ENCODE results near the gene MYO7A. TPM values are rescaled to one million over a fixed set of nuclear protein-coding genes. Genes with fewer than 3 reads are reported as not detected.

Gene MYO7A
- total and polyA plus RNA-seq, 5 donors = 2.4 to 8.6 (median 6.5) TPM

GRCh38 chr11:77244277-77245027 lies 116.4 kb downstream of the MYO7A start:
- Histone ChIP-seq H3K4me1 (ENCODE audit: control insufficient read depth, insufficient read depth, low read length) (no peaks in the 10 kb centered on the region), H3K9me3 (ENCODE audit: control insufficient read depth, low read length) (no peaks in the 10 kb centered on the region), H3K4me3 (ENCODE audit: low read length) (no peak overlapping the region), H3K27ac (ENCODE audit: low read length) (no peak overlapping the region), H3K27me3 (ENCODE audit: control insufficient read depth, insufficient read depth) (no peaks in the 10 kb centered on the region)
- DNase-seq = no peak
- 86% methylated on average over 7 of the region's 7 CpGs for WGBS
- no peak for ATAC-seq
- intact Hi-C loops (cut with DNase I) = no loop called here

GRCh38 chr11:77249427-77249826 lies 121.4 kb downstream of the MYO7A start:
- DNase-seq (no peak), ATAC-seq (no peak)
- intact Hi-C loops (cut with DNase I) = no loop called here
- Histone ChIP-seq H3K9me3 (ENCODE audit: control insufficient read depth, low read length) (no peaks in the 10 kb centered on the region), H3K27ac (ENCODE audit: low read length) (no peak overlapping the region), H3K4me1 (ENCODE audit: control insufficient read depth, insufficient read depth, low read length) (no peaks in the 10 kb centered on the region), H3K4me3 (ENCODE audit: low read length) (no peak overlapping the region), H3K27me3 (ENCODE audit: control insufficient read depth, insufficient read depth) (no peaks in the 10 kb centered on the region)
- WGBS = 79% methylated on average over 3 of the region's 3 CpGs

GRCh38 chr11:77250881-77251640 lies 123.0 kb downstream of the MYO7A start:
- DNase-seq = no peak
- no peak for ATAC-seq
- Histone ChIP-seq H3K4me1 (ENCODE audit: control insufficient read depth, insufficient read depth, low read length) (no peaks in the 10 kb centered on the region), H3K27ac (ENCODE audit: low read length) (no peak overlapping the region), H3K9me3 (ENCODE audit: control insufficient read depth, low read length) (no peaks in the 10 kb centered on the region), H3K27me3 (ENCODE audit: control insufficient read depth, insufficient read depth) (no peaks in the 10 kb centered on the region), H3K4me3 (ENCODE audit: low read length) (no peak overlapping the region)
- 92% methylated on average over 1 of the region's 1 CpG for WGBS
- intact Hi-C loops (cut with DNase I) = no loop called here

GRCh38 chr11:77252555-77253270 lies 124.7 kb downstream of the MYO7A start:
- Histone ChIP-seq H3K27ac (ENCODE audit: low read length) (no peak overlapping the region), H3K4me1 (ENCODE audit: control insufficient read depth, insufficient read depth, low read length) (no peaks in the 10 kb centered on the region), H3K4me3 (ENCODE audit: low read length) (no peak overlapping the region), H3K9me3 (ENCODE audit: control insufficient read depth, low read length) (no peaks in the 10 kb centered on the region), H3K27me3 (ENCODE audit: control insufficient read depth, insufficient read depth) (no peaks in the 10 kb centered on the region)
- intact Hi-C loops (cut with DNase I) = no loop called here
- ATAC-seq (peak in 1 of 2 donors; percentile 16), DNase-seq (no peak)
- WGBS = 86% methylated on average over 3 of the region's 3 CpGs

GRCh38 chr11:77253690-77254089 lies 125.6 kb downstream of the MYO7A start:
- no peak overlapping the region for H3K4me3 ChIP-seq (ENCODE audit: low read length)
- no peaks in the 10 kb centered on the region for H3K4me1 ChIP-seq (ENCODE audit: control insufficient read depth, insufficient read depth, low read length)
- 84% methylated on average over 1 of the region's 1 CpG for WGBS
- no peak for ATAC-seq
- DNase-seq = no peak
- H3K27me3 ChIP-seq (ENCODE audit: control insufficient read depth, insufficient read depth) = no peaks in the 10 kb centered on the region
- no peaks in the 10 kb centered on the region for H3K9me3 ChIP-seq (ENCODE audit: control insufficient read depth, low read length)
- H3K27ac ChIP-seq (ENCODE audit: low read length) = no peak overlapping the region
- intact Hi-C loops (cut with DNase I) = no loop called here

GRCh38 chr11:77259641-77260040 lies 131.6 kb downstream of the MYO7A start:
- no peak overlapping the region for H3K4me3 ChIP-seq (ENCODE audit: low read length)
- DNase-seq (no peak), ATAC-seq (no peak)
- no peaks in the 10 kb centered on the region for H3K9me3 ChIP-seq (ENCODE audit: control insufficient read depth, low read length)
- intact Hi-C loops (cut with DNase I) = no loop called here
- no peaks in the 10 kb centered on the region for H3K4me1 ChIP-seq (ENCODE audit: control insufficient read depth, insufficient read depth, low read length)
- no peak overlapping the region for H3K27ac ChIP-seq (ENCODE audit: low read length)
- WGBS = 67% methylated on average over 2 of the region's 2 CpGs
- H3K27me3 ChIP-seq (ENCODE audit: control insufficient read depth, insufficient read depth) = no peaks in the 10 kb centered on the region

GRCh38 chr11:77262803-77263202 lies 134.8 kb downstream of the MYO7A start:
- DNase-seq = no peak
- Histone ChIP-seq H3K4me3 (ENCODE audit: low read length) (no peak overlapping the region), H3K4me1 (ENCODE audit: control insufficient read depth, insufficient read depth, low read length) (no peaks in the 10 kb centered on the region), H3K27ac (ENCODE audit: low read length) (no peak overlapping the region), H3K27me3 (ENCODE audit: control insufficient read depth, insufficient read depth) (no peaks in the 10 kb centered on the region), H3K9me3 (ENCODE audit: control insufficient read depth, low read length) (no peaks in the 10 kb centered on the region)
- ATAC-seq = no peak
- intact Hi-C loops (cut with DNase I) = no loop called here

Other genes starting within 250 kb of the MYO7A start
- gene B3GNT6, start 93.8 kb upstream of the MYO7A start, total RNA-seq = not detected
- not detected for gene B3GNT6, start 93.8 kb upstream of the MYO7A start, polyA plus RNA-seq
- 1 to 10 TPM; 4.6 to 6.9 (median 5.5) TPM for gene CAPN5, start 61.3 kb upstream of the MYO7A start, total RNA-seq
- 2.9 TPM for gene CAPN5, start 61.3 kb upstream of the MYO7A start, polyA plus RNA-seq
- not detected for gene OMP, start 25.4 kb upstream of the MYO7A start, total RNA-seq
- gene OMP, start 25.4 kb upstream of the MYO7A start, polyA plus RNA-seq = not detected
- under 1 TPM in 1 of 4 donors, not detected in 3; 0.69 TPM for gene GDPD4, start 173.4 kb downstream of the MYO7A start, total RNA-seq
- 0.52 TPM for gene GDPD4, start 173.4 kb downstream of the MYO7A start, polyA plus RNA-seq